Liver (tissue), 9 donors: ENCODE measurements around the gene ANXA10. TPM values are rescaled to one million over a fixed set of nuclear protein-coding genes. Genes with fewer than 3 reads are reported as not detected.

Experiments used
- DNase-seq: peaks from one replicate; pipeline ENCODE4 v3.0.0-alpha.2; 2017; ENCODE audit warnings: low spot score
- H3K27ac ChIP-seq, 2 donors: one replicate each; pipeline ENCODE4 v1.7.0; 2013; ENCODE audit warnings: inconsistent platforms in 2 of 2, low read length in 2 of 2, control low read depth in 1 of 2, low read depth in 1 of 2, mild to moderate bottlenecking in 1 of 2
- H3K27me3 ChIP-seq, 4 donors: one replicate each; pipeline versions ENCODE4 v1.6.1 to v1.7.0; 2013; ENCODE audit warnings: low read length in 3 of 4, inconsistent platforms in 1 of 4, mild to moderate bottlenecking in 1 of 4, moderate library complexity in 1 of 4; ENCODE audit not compliant: control insufficient read depth in 4 of 4, insufficient read depth in 4 of 4
- H3K36me3 ChIP-seq, 4 donors: one replicate each; pipeline versions ENCODE4 v1.6.1 to v1.7.0; 2013; ENCODE audit warnings: low read length in 3 of 4, mild to moderate bottlenecking in 3 of 4, low read depth in 1 of 4, moderate library complexity in 1 of 4; ENCODE audit not compliant: control insufficient read depth in 4 of 4, insufficient read depth in 3 of 4
- H3K4me1 ChIP-seq, 4 donors: one replicate each; pipeline versions ENCODE4 v1.6.1 to v1.7.0; 2013; ENCODE audit warnings: low read length in 3 of 4, mild to moderate bottlenecking in 3 of 4, moderate library complexity in 1 of 4; ENCODE audit not compliant: control insufficient read depth in 4 of 4, insufficient read depth in 4 of 4
- H3K4me3 ChIP-seq, 3 donors: one replicate each; pipeline versions ENCODE4 v1.6.1 to v1.7.0; 2013; ENCODE audit warnings: low read length in 3 of 3, control low read depth in 1 of 3, low read depth in 1 of 3, mild to moderate bottlenecking in 1 of 3
- H3K9ac ChIP-seq, 2 donors: one replicate each; pipeline ENCODE4 v1.7.0; 2013; ENCODE audit warnings: low read length in 2 of 2, mild to moderate bottlenecking in 2 of 2, moderate library complexity in 2 of 2, control low read depth in 1 of 2, low read depth in 1 of 2
- H3K9me3 ChIP-seq, 4 donors: one replicate each; pipeline versions ENCODE4 v1.6.1 to v1.7.0; 2013; ENCODE audit warnings: low read length in 3 of 4; ENCODE audit not compliant: control insufficient read depth in 4 of 4
- ATF3 ChIP-seq: IDR thresholded peaks from 2 replicates; pipeline ENCODE4 v1.6.1; 2016; ENCODE audit warnings: antibody characterized with exemption
- GABPA ChIP-seq, 2 donors: IDR thresholded peaks in 1 of 2; conservative IDR thresholded peaks in 1 of 2; 2 replicates each; pipeline ENCODE4 v1.6.1; 2016; ENCODE audit warnings: antibody characterized with exemption in 2 of 2, mild to moderate bottlenecking in 1 of 2, moderate library complexity in 1 of 2
- HNF4G ChIP-seq: IDR thresholded peaks from 2 replicates; pipeline ENCODE4 v1.6.1; 2016; ENCODE audit warnings: antibody characterized with exemption
- MAX ChIP-seq: IDR thresholded peaks from 2 replicates; pipeline ENCODE4 v1.6.1; 2016; ENCODE audit warnings: antibody characterized with exemption
- NR2F2 ChIP-seq: IDR thresholded peaks from 2 replicates; pipeline ENCODE4 v1.6.1; 2016; ENCODE audit warnings: antibody characterized with exemption
- RAD21 ChIP-seq, 2 donors: IDR thresholded peaks; 2 replicates each; pipeline ENCODE4 v1.6.1; 2016; ENCODE audit warnings: antibody characterized with exemption in 2 of 2, mild to moderate bottlenecking in 2 of 2
- REST ChIP-seq: IDR thresholded peaks from 2 replicates; pipeline ENCODE4 v1.6.1; 2016; ENCODE audit warnings: antibody characterized with exemption, mild to moderate bottlenecking
- RXRA ChIP-seq, 2 donors: IDR thresholded peaks; 2 replicates each; pipeline ENCODE4 v1.6.1; 2017 to 2018; ENCODE audit warnings: antibody characterized with exemption in 2 of 2, mild to moderate bottlenecking in 1 of 2
- TAF1 ChIP-seq: conservative IDR thresholded peaks from 2 replicates; pipeline ENCODE4 v1.6.1; 2016; ENCODE audit warnings: antibody characterized with exemption, mild to moderate bottlenecking
- YY1 ChIP-seq: IDR thresholded peaks from 2 replicates; pipeline ENCODE4 v1.6.1; 2016; ENCODE audit warnings: antibody characterized with exemption, mild to moderate bottlenecking
- ZBTB33 ChIP-seq: IDR thresholded peaks from 2 replicates; pipeline ENCODE4 v1.6.1; 2016; ENCODE audit warnings: antibody characterized with exemption
- WGBS: extraction: QIAGEN DNeasy Blood & Tissue Kit; methylation state at CpG from one replicate; pipeline ENCODE4 v1.1.7; 2013; 5-methylcytosine and 5-hydroxymethylcytosine counted together
- polyA plus RNA-seq, 2 donors: library from polyadenylated mRNA; stranded (reverse) in 1 of 2; unstranded in 1 of 2; fragments of 200-250 nt in 1 of 2; fragments of >200 nt in 1 of 2; fragmentation: Nextera tagmentation in 1 of 2; extraction: Ambion mirVana in 1 of 2; gene quantifications; one replicate each; pipeline versions ENCODE4 v1.2.1 to v1.2.3, GENCODE V29; 2013 to 2015
- total RNA-seq, 2 donors: library from RNA; depleted of rRNA; stranded (reverse); fragments of >200 nt; gene quantifications; one replicate each; pipeline ENCODE4 v1.2.3, GENCODE V29; 2014
- donor health status: healthy.
- donor health status: healthy.
- donor health status: healthy.
- donor health status: healthy.
- donor health status: healthy.

Gene ANXA10
- total and polyA plus RNA-seq, 4 donors: 6.3 to 45.4 (median 28.3) TPM

GRCh38 chr4:168119890-168120289, 27.6 kb downstream of the ANXA10 start:
- no peak for DNase-seq
- no peak overlapping the region for H3K4me3 ChIP-seq
- H3K27ac ChIP-seq: no peak overlapping the region
- H3K4me1 ChIP-seq: no peaks in the 10 kb centered on the region
- 72% methylated on average over 3 of the region's 3 CpGs for WGBS
- TF ChIP-seq HNF4G: no peak
- no peak for TF ChIP-seq YY1
- TF ChIP-seq MAX: no peak
- no peak for TF ChIP-seq RAD21 (IDR thresholded peaks at IDR 0.05)
- TF ChIP-seq NR2F2: no peak
- no peak for TF ChIP-seq REST
- no peak for TF ChIP-seq GABPA (IDR thresholded peaks at IDR 0.05 in 1 of 2, conservative IDR thresholded peaks at IDR 0.05 in 1 of 2)
- TF ChIP-seq ZBTB33: no peak
- no peak for TF ChIP-seq ATF3
- TF ChIP-seq TAF1: no peak
- TF ChIP-seq RXRA (IDR thresholded peaks at IDR 0.05): no peak
- H3K36me3 ChIP-seq: no peaks in the 10 kb centered on the region
- no peaks in the 10 kb centered on the region for H3K9me3 ChIP-seq
- H3K9ac ChIP-seq: no peak overlapping the region
- peaks cover 0 to 4% (median 0%) of the 10 kb centered on the region in 4 donors for H3K27me3 ChIP-seq

- 81% methylated on average over 1 of the region's 1 CpG for WGBS
- H3K27ac ChIP-seq: no peak overlapping the region
- H3K9me3 ChIP-seq: no peaks in the 10 kb centered on the region
- H3K36me3 ChIP-seq: no peaks in the 10 kb centered on the region
- DNase-seq: no peak
- H3K9ac ChIP-seq: no peak overlapping the region
- H3K27me3 ChIP-seq: peaks cover 0 to 4% (median 0%) of the 10 kb centered on the region in 4 donors
- no peak overlapping the region for H3K4me3 ChIP-seq
- no peaks in the 10 kb centered on the region for H3K4me1 ChIP-seq
- TF ChIP-seq ZBTB33: no peak
These were observed 28.5 kb downstream of the ANXA10 start for GRCh38 chr4:168120811-168121210.
